Right kidney (tissue), 1 donor: ENCODE results near the gene RCL1.

Source experiments
- DNase-seq: peaks from one replicate; pipeline ENCODE4 v3.0.0-alpha.2; 2016

The RCL1 gene

GRCh38 chr9:4842213-4842612 is 49.5 kb downstream of the RCL1 start:
- no peak for DNase-seq

GRCh38 chr9:4842734-4843133 is 50.0 kb downstream of the RCL1 start:
- DNase-seq = no peak

- DNase-seq = no peak
Measured at GRCh38 chr9:4844056-4844838, 51.5 kb downstream of the RCL1 start.

- DNase-seq = no peak
Measured at GRCh38 chr9:4849369-4849768, 56.6 kb downstream of the RCL1 start.

- no peak for DNase-seq
Measured at GRCh38 chr9:4850603-4851310, 58.0 kb downstream of the RCL1 start.

- DNase-seq = no peak
Measured at GRCh38 chr9:4852419-4852818, 59.7 kb downstream of the RCL1 start.

- no peak for DNase-seq
Measured at GRCh38 chr9:4854265-4854590, 61.5 kb downstream of the RCL1 start.

GRCh38 chr9:4855841-4856240 is 63.1 kb downstream of the RCL1 start:
- DNase-seq = no peak

- DNase-seq = no peak
Measured at GRCh38 chr9:4857163-4857810, 64.5 kb downstream of the RCL1 start.

- no peak for DNase-seq
Measured at GRCh38 chr9:4859035-4859434, 66.3 kb downstream of the RCL1 start.

- DNase-seq = no peak
Measured at GRCh38 chr9:4860383-4860782, 67.6 kb downstream of the RCL1 start.

- DNase-seq = no peak
Measured at GRCh38 chr9:4861145-4861544, 68.4 kb downstream of the RCL1 start.

- DNase-seq = no peak
Measured at GRCh38 chr9:4861736-4862451, 69.2 kb downstream of the RCL1 start.

- no peak for DNase-seq
Measured at GRCh38 chr9:4862506-4863250, 69.9 kb downstream of the RCL1 start.

GRCh38 chr9:4864234-4864661 is 71.5 kb downstream of the RCL1 start:
- DNase-seq = no peak

- DNase-seq = no peak
Measured at GRCh38 chr9:4864698-4865097, 72.0 kb downstream of the RCL1 start.

- no peak for DNase-seq
Measured at GRCh38 chr9:4865681-4866080, 72.9 kb downstream of the RCL1 start.

GRCh38 chr9:4866239-4866969 is 73.7 kb downstream of the RCL1 start:
- no peak for DNase-seq

- DNase-seq = no peak
Measured at GRCh38 chr9:4873066-4873465, 80.3 kb downstream of the RCL1 start.

- no peak for DNase-seq
Measured at GRCh38 chr9:4875559-4875958, 82.8 kb downstream of the RCL1 start.

GRCh38 chr9:4879115-4879558 is 86.4 kb downstream of the RCL1 start:
- no peak for DNase-seq
